K562 (cell line): Measurements from ENCODE around the gene KMT2C. TPM values are rescaled to one million over a fixed set of nuclear protein-coding genes. Genes with fewer than 3 reads are reported as not detected.

Experiments
- CHAMP1 ChIP-seq: fragments of 450-650 bp; IDR thresholded peaks from 2 replicates; pipeline ENCODE4 v1.6.1; 2016; ENCODE audit warnings: mild to moderate bottlenecking
- ESRRA ChIP-seq: fragments of 450-650 bp; IDR thresholded peaks from 2 replicates; pipeline ENCODE4 v1.6.1; 2014; ENCODE audit warnings: low read depth, mild to moderate bottlenecking, moderate library complexity, borderline replicate concordance
- GABPB1 ChIP-seq: sonication (generic); formaldehyde crosslinking; IDR thresholded peaks from 2 replicates; pipeline ENCODE4 v1.8.0; 2022; ENCODE audit warnings: mild to moderate bottlenecking, missing genetic modification reagents
- HMBOX1 ChIP-seq: sonication (generic); IDR thresholded peaks from 2 replicates; pipeline ENCODE4 v1.6.1; 2016
- MCM5 ChIP-seq: fragments of 450-650 bp; IDR thresholded peaks from 2 replicates; pipeline ENCODE4 v1.6.1; 2016; ENCODE audit warnings: low read depth
- MNT ChIP-seq, 2 experiments: fragments of 450-650 bp; conservative IDR thresholded peaks; 2 replicates each; pipeline ENCODE4 v1.6.1; 2017; ENCODE audit warnings: mild to moderate bottlenecking in 2 of 2, moderate library complexity in 2 of 2
- NELFE ChIP-seq: IDR thresholded peaks from 2 replicates; pipeline ENCODE4 v1.6.1; 2011; ENCODE audit warnings: mild to moderate bottlenecking; ENCODE audit not compliant: insufficient read depth, insufficient read length
- NR1H2 ChIP-seq: sonication (generic); formaldehyde crosslinking; IDR thresholded peaks from 2 replicates; pipeline ENCODE4 v1.4.0; 2020; ENCODE audit warnings: mild to moderate bottlenecking, missing genetic modification reagents
- POLR2A ChIP-seq: fragments of 450-650 bp; conservative IDR thresholded peaks from 2 replicates; pipeline ENCODE4 v1.6.1; 2016
- RB1 ChIP-seq: fragments of 450-650 bp; IDR thresholded peaks from 2 replicates; pipeline ENCODE4 v1.6.1; 2017; ENCODE audit warnings: low read depth, mild to moderate bottlenecking
- RBBP5 ChIP-seq: fragments of 200-600 bp; sonication (generic); IDR thresholded peaks from 2 replicates; pipeline ENCODE4 v1.6.1; 2012; ENCODE audit warnings: borderline replicate concordance, mild to moderate bottlenecking, low read length, control low read depth, inconsistent platforms; ENCODE audit not compliant: insufficient read depth, poor library complexity, severe bottlenecking
- SPI1 ChIP-seq: IDR thresholded peaks from 2 replicates; pipeline ENCODE4 v1.6.1; 2011; ENCODE audit warnings: low read depth, low read length, control low read depth, borderline replicate concordance
- TSHZ1 ChIP-seq: fragments of 250-450 bp; sonication (Bioruptor Pico); IDR thresholded peaks from 2 replicates; pipeline ENCODE4 v1.4.0; 2020; ENCODE audit warnings: mild to moderate bottlenecking, moderate library complexity
- U2AF1 ChIP-seq: fragments of 200-400 bp; formaldehyde crosslinking; optimal IDR thresholded peaks from 2 replicates; pipeline ENCODE3; 2017; ENCODE audit warnings: mild to moderate bottlenecking, low read depth, low read length, moderate library complexity
- ZNF12 ChIP-seq: sonication (generic); formaldehyde crosslinking; IDR thresholded peaks from 2 replicates; pipeline ENCODE4 v1.4.0; 2020; ENCODE audit warnings: mild to moderate bottlenecking, missing genetic modification reagents
- ZNF165 ChIP-seq: fragments of 250-450 bp; sonication (Bioruptor Pico); IDR thresholded peaks from 2 replicates; pipeline ENCODE4 v1.4.0; 2020; ENCODE audit warnings: borderline replicate concordance
- ZNF274 ChIP-seq: IDR thresholded peaks from 2 replicates; pipeline ENCODE4 v1.6.1; 2011; ENCODE audit warnings: low read depth, mild to moderate bottlenecking, low read length, moderate library complexity, borderline replicate concordance
- ZNF511 ChIP-seq: sonication (generic); formaldehyde crosslinking; IDR thresholded peaks from 2 replicates; pipeline ENCODE4 v1.8.0; 2022; ENCODE audit warnings: mild to moderate bottlenecking, missing genetic modification reagents
- ZNF778 ChIP-seq: fragments of 450-650 bp; formaldehyde crosslinking; IDR thresholded peaks from 2 replicates; pipeline ENCODE4 v1.4.0; 2020; ENCODE audit warnings: mild to moderate bottlenecking, moderate library complexity
- polyA plus RNA-seq, 8 experiments: library from polyadenylated mRNA; depleted of rRNA in 4 of 8; stranded (reverse) in 5 of 8; unstranded in 3 of 8; fragments of >200 nt; fragmentation: Nextera tagmentation in 2 of 8; fragmentation: Illumina TruSeq in 1 of 8; extraction: Ambion mirVana in 2 of 8; extraction: Trizol in 1 of 8; gene quantifications; 2 replicates each; pipeline versions ENCODE4 v1.2.1 to v1.2.3, GENCODE V29; 2011 to 2014; ENCODE audit warnings: inconsistent platforms in 1 of 8, missing spikeins in 1 of 8
- total RNA-seq, 7 experiments: library from RNA; depleted of rRNA in 6 of 7; stranded (reverse); fragments of >200 nt in 6 of 7; fragmentation: Illumina TruSeq in 2 of 7; extraction: Trizol in 2 of 7; gene quantifications; 2 replicates each; pipeline versions ENCODE4 v1.2.1 to v1.2.3, GENCODE V29; 2011 to 2021; ENCODE audit warnings: low replicate concordance in 1 of 7

Gene KMT2C
- total and polyA plus RNA-seq, 9 of the 15 experiments (the other 6 are each of a cell fraction or from before 2014, with no cell fraction given): 4.9 to 67.8 (median 27.1) TPM

- no peak for TF ChIP-seq TSHZ1
- no peak for TF ChIP-seq ZNF274
- TF ChIP-seq CHAMP1: no peak
- TF ChIP-seq POLR2A: peak; percentile 80
- no peak for TF ChIP-seq ESRRA
- no peak for TF ChIP-seq ZNF511
- TF ChIP-seq MNT (conservative IDR thresholded peaks at IDR 0.05): peak; percentile 67 to 82
- TF ChIP-seq GABPB1 (CRISPR knock-in tag): no peak
- peak; percentile 42; the same call in 1 of the 2 replicates for TF ChIP-seq SPI1
- TF ChIP-seq RBBP5: peak; percentile 80
- TF ChIP-seq MCM5: no peak
- TF ChIP-seq ZNF778 (CRISPR knock-in tag): no peak
- no peak for TF ChIP-seq ZNF12 (CRISPR knock-in tag)
- no peak for TF ChIP-seq ZNF165 (CRISPR knock-in tag)
- TF ChIP-seq RB1: 0 out of 2 replicates have a peak, but pooled peaks have one; percentile 58
- TF ChIP-seq NELFE: no peak
- TF ChIP-seq HMBOX1: no peak
- TF ChIP-seq NR1H2 (CRISPR knock-in tag): no peak
- TF ChIP-seq U2AF1: no peak
Observed at GRCh38 chr7:152435384-152436110, at the start of gene KMT2C (continued).
